Measurements from ENCODE around the gene DNAH8.

The DNAH8 gene

DNA sequence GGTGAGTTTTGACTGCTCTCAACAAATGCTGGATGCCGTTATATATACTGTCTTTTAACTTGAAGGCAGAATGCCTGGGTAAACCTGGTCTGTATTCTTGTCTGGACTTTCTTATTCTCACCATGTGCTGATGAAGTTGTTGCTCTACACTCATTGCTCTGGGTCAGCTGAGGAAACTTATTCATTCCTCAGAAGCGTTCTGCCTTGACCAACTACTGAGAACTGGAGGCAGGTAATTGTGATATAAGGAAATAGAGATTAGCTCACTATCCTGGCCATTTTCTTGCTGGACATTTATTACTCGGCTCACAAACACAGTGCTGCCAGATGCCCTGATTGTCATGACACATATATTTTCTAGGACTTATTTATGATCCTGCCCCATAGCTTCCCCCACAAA is 103.6 kb downstream of the DNAH8 start:
- H3K9ac ChIP-seq (ENCODE audit: low read length): no peak overlapping the region
- no peak overlapping the region for H3K27ac ChIP-seq (ENCODE audit: low read depth, low read length)
- no peaks in the 10 kb centered on the region for H3K79me2 ChIP-seq (ENCODE audit: insufficient read depth, low read length)
- no peak overlapping the region for H3K4me2 ChIP-seq (ENCODE audit: low read depth, low read length, poor library complexity, severe bottlenecking)
- H3F3A ChIP-seq (ENCODE audit: insufficient read depth): no peaks in the 10 kb centered on the region
- H3K36me3 ChIP-seq (ENCODE audit: low read length): no peaks in the 10 kb centered on the region
- TF ChIP-seq, protein P1, sequence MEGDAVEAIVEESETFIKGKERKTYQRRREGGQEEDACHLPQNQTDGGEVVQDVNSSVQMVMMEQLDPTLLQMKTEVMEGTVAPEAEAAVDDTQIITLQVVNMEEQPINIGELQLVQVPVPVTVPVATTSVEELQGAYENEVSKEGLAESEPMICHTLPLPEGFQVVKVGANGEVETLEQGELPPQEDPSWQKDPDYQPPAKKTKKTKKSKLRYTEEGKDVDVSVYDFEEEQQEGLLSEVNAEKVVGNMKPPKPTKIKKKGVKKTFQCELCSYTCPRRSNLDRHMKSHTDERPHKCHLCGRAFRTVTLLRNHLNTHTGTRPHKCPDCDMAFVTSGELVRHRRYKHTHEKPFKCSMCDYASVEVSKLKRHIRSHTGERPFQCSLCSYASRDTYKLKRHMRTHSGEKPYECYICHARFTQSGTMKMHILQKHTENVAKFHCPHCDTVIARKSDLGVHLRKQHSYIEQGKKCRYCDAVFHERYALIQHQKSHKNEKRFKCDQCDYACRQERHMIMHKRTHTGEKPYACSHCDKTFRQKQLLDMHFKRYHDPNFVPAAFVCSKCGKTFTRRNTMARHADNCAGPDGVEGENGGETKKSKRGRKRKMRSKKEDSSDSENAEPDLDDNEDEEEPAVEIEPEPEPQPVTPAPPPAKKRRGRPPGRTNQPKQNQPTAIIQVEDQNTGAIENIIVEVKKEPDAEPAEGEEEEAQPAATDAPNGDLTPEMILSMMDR (IDR thresholded peaks at IDR 0.05; ENCODE audit: insufficient read depth, low read length, poor library complexity, severe bottlenecking): no peak
- no peak for TF ChIP-seq EZH2phosphoT487 (conservative IDR thresholded peaks at IDR 0.05; ENCODE audit: low read length)
- no peaks in the 10 kb centered on the region for H3K9me2 ChIP-seq (replicated peaks; ENCODE audit: insufficient read depth, low read length)
- H2AFZ ChIP-seq (ENCODE audit: low read depth, low read length, severe bottlenecking): no peak overlapping the region
- no peaks in the 10 kb centered on the region; the same call in 1 of the 2 replicates for H4K20me1 ChIP-seq (ENCODE audit: low read depth, low read length)
- no peaks in the 10 kb centered on the region for H3K9me3 ChIP-seq (ENCODE audit: insufficient read depth, low read length)
- H3K27me3 ChIP-seq (ENCODE audit: low read length): no peaks in the 10 kb centered on the region
- H3K4me3 ChIP-seq (ENCODE audit: insufficient read depth, low read length, poor library complexity, severe bottlenecking): no peak overlapping the region

DNA sequence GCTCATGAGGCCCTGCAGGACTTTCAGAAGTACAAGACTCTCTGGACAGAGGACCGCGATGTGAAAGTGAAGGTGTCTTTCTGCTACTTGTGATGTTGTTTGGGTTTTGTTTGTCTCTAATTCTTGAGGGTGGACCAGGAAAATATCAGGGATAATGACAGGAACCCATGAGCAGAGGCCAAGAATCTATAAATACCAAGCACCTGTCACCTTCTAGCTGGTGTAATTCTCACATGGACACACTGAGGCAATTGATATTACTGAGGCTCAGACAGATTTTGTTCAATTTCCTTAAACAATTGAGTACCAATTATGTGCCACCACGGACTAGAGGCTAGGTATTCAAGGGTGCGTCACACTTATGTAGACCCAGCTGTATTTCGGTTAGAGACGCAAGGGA is 107.9 kb downstream of the DNAH8 start:
- H3K4me2 ChIP-seq (ENCODE audit: low read depth, low read length, poor library complexity, severe bottlenecking): no peak overlapping the region
- H3K36me3 ChIP-seq (ENCODE audit: low read length): no peaks in the 10 kb centered on the region
- no peaks in the 10 kb centered on the region for H4K20me1 ChIP-seq (ENCODE audit: low read depth, low read length)
- no peaks in the 10 kb centered on the region for H3K9me2 ChIP-seq (replicated peaks; ENCODE audit: insufficient read depth, low read length)
- no peak for TF ChIP-seq EZH2phosphoT487 (conservative IDR thresholded peaks at IDR 0.05; ENCODE audit: low read length)
- TF ChIP-seq, protein P1 (IDR thresholded peaks at IDR 0.05; ENCODE audit: insufficient read depth, low read length, poor library complexity, severe bottlenecking): no peak
- no peak overlapping the region for H3K27ac ChIP-seq (ENCODE audit: low read depth, low read length)
- H3K27me3 ChIP-seq (ENCODE audit: low read length): no peaks in the 10 kb centered on the region
- H3K9me3 ChIP-seq (ENCODE audit: insufficient read depth, low read length): no peaks in the 10 kb centered on the region
- no peak overlapping the region for H3K9ac ChIP-seq (ENCODE audit: low read length)
- no peaks in the 10 kb centered on the region for H3F3A ChIP-seq (ENCODE audit: insufficient read depth)
- H3K4me3 ChIP-seq (ENCODE audit: insufficient read depth, low read length, poor library complexity, severe bottlenecking): no peak overlapping the region
- no peak overlapping the region for H2AFZ ChIP-seq (ENCODE audit: low read depth, low read length, severe bottlenecking)
- no peaks in the 10 kb centered on the region for H3K79me2 ChIP-seq (ENCODE audit: insufficient read depth, low read length)

DNA sequence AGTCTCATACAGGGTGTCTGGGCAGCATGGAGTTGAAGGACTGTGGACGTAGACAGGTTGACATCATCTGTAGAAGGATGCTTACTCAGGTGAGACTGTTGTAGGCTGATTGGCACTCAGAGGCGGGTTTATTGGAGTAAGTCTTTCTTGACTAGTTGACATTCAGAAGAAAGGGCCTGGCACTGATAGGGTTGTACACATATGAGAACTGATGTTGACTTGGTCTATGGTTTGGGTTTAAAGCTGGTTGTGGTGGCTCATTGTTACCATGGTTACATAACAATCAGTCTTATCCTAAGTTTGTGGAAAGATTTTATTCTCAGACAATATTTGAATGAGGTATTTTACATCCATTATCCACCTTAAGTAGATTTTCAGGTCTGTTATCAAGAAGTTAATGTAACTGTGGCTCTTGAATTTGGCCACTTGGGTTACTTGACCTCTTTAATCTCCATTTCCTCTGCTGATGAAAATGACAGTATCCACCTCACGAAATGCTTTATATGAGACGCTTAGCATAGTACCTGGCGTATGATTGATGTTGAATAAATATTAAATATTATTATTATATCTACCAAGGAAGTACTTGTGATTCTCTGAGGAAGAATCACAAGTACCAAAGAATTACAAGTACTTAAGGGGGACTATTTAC is 109.3 kb downstream of the DNAH8 start:
- TF ChIP-seq EZH2phosphoT487 (conservative IDR thresholded peaks at IDR 0.05; ENCODE audit: low read length): no peak
- TF ChIP-seq, protein P1 (IDR thresholded peaks at IDR 0.05; ENCODE audit: insufficient read depth, low read length, poor library complexity, severe bottlenecking): no peak

More for the DNA sequence above, 109.3 kb downstream of the DNAH8 start:
- Histone ChIP-seq H3K27ac (ENCODE audit: low read depth, low read length) (no peak overlapping the region), H4K20me1 (ENCODE audit: low read depth, low read length) (no peaks in the 10 kb centered on the region), H3K9me3 (ENCODE audit: insufficient read depth, low read length) (no peaks in the 10 kb centered on the region), H3K4me2 (ENCODE audit: low read depth, low read length, poor library complexity, severe bottlenecking) (no peak overlapping the region), H3K36me3 (ENCODE audit: low read length) (no peaks in the 10 kb centered on the region), H3F3A (ENCODE audit: insufficient read depth) (no peaks in the 10 kb centered on the region), H3K79me2 (ENCODE audit: insufficient read depth, low read length) (no peaks in the 10 kb centered on the region), H3K4me3 (ENCODE audit: insufficient read depth, low read length, poor library complexity, severe bottlenecking) (no peak overlapping the region), H3K27me3 (ENCODE audit: low read length) (no peaks in the 10 kb centered on the region), H3K9ac (ENCODE audit: low read length) (no peak overlapping the region), H3K9me2 (replicated peaks; ENCODE audit: insufficient read depth, low read length) (no peaks in the 10 kb centered on the region), H2AFZ (ENCODE audit: low read depth, low read length, severe bottlenecking) (no peak overlapping the region)

Data from SU-DHL-6 (cell line).